ENCODE data around the gene NKTR. TPM values are rescaled to one million over a fixed set of nuclear protein-coding genes. Genes with fewer than 3 reads are reported as not detected.

NKTR gene
- total and polyA plus RNA-seq, 2 experiments from 2014 or later = 36.8 to 74.3 TPM

DNA sequence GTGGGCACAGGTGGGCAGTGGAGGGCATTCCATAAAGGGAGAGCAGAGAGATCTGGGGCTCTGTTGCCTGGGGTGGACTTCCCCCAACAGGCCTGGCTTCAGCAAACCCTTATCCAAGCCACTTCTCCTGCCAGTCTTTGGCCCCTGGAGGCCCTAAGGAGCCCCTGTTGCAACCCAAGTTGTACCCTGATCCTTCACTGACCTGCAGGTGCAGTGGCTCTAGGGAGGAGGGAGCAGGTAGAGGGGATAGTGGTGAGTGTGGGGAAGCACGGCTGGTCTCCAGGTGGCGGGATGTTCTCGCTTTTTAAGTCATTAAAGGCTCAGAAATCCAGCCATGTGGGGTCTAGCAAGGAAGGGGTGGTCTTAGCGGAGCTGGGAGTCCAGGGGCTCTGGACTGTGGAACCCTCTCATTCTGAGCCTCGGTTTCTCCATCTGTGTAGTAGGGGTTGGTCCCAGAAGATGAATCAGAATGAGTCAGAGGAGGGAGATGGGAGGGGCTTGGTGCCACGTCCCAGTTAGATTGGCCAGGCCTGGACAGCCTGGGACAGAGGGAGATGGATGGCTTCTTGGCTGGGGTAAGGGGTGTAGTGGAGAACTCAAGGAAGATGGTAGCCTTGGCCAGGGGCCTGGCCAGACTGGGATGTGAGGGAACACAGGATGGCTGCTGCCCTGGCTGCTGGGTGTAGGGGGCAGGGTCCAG lies 55.6 kb downstream of the NKTR start:
- Histone ChIP-seq H3K27ac (no peak overlapping the region), H3K9me2 (replicated peaks; ENCODE audit: insufficient read depth) (no peaks in the 10 kb centered on the region), H3K4me2 (peak overlapping the region; percentile 97), H3K9me3 (ENCODE audit: low read depth) (no peaks in the 10 kb centered on the region), H3K4me1 (ENCODE audit: insufficient read depth) (peaks cover 33% of the 10 kb centered on the region), H3K79me2 (peaks cover 8% of the 10 kb centered on the region), H3K4me3 (no peak overlapping the region), H4K20me1 (ENCODE audit: insufficient read depth, poor library complexity, severe bottlenecking) (no peaks in the 10 kb centered on the region), H3K36me3 (replicated peaks; ENCODE audit: insufficient read depth, low read depth) (no peaks in the 10 kb centered on the region), H3K27me3 (no peaks in the 10 kb centered on the region), H2AFZ (no peak overlapping the region)
- DNase-seq (ENCODE audit: low spot score) = peak; percentile 28
- WGBS (ENCODE audit: low lambda C conversion rate, missing lambda C conversion rate) = 90% methylated on average over 6 of the region's 6 CpGs
- TF ChIP-seq EZH2phosphoT487 (IDR thresholded peaks at IDR 0.05; ENCODE audit: low read depth, severe bottlenecking, unreplicated experiment) (no peak), EZH2 (IDR thresholded peaks at IDR 0.05; ENCODE audit: borderline replicate concordance) (no peak)
- TF ChIP-seq, protein P1, sequence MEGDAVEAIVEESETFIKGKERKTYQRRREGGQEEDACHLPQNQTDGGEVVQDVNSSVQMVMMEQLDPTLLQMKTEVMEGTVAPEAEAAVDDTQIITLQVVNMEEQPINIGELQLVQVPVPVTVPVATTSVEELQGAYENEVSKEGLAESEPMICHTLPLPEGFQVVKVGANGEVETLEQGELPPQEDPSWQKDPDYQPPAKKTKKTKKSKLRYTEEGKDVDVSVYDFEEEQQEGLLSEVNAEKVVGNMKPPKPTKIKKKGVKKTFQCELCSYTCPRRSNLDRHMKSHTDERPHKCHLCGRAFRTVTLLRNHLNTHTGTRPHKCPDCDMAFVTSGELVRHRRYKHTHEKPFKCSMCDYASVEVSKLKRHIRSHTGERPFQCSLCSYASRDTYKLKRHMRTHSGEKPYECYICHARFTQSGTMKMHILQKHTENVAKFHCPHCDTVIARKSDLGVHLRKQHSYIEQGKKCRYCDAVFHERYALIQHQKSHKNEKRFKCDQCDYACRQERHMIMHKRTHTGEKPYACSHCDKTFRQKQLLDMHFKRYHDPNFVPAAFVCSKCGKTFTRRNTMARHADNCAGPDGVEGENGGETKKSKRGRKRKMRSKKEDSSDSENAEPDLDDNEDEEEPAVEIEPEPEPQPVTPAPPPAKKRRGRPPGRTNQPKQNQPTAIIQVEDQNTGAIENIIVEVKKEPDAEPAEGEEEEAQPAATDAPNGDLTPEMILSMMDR (IDR thresholded peaks at IDR 0.05; ENCODE audit: poor library complexity) = no peak

GRCh38 chr3:42656680-42657610 lies 56.5 kb downstream of the NKTR start:
- Histone ChIP-seq H3K79me2 (peaks cover 7% of the 10 kb centered on the region), H3K27ac (no peak overlapping the region), H3K4me1 (ENCODE audit: insufficient read depth) (peaks cover 24% of the 10 kb centered on the region), H4K20me1 (ENCODE audit: insufficient read depth, poor library complexity, severe bottlenecking) (no peaks in the 10 kb centered on the region), H3K4me2 (no peak overlapping the region), H3K9me2 (replicated peaks; ENCODE audit: insufficient read depth) (no peaks in the 10 kb centered on the region), H3K27me3 (no peaks in the 10 kb centered on the region), H3K9me3 (ENCODE audit: low read depth) (no peaks in the 10 kb centered on the region), H2AFZ (no peak overlapping the region), H3K4me3 (no peak overlapping the region), H3K36me3 (replicated peaks; ENCODE audit: insufficient read depth, low read depth) (no peaks in the 10 kb centered on the region)
- 91% methylated on average over 8 of the region's 9 CpGs for WGBS (ENCODE audit: low lambda C conversion rate, missing lambda C conversion rate)
- DNase-seq (ENCODE audit: low spot score) = no peak
- TF ChIP-seq, protein P1 (IDR thresholded peaks at IDR 0.05; ENCODE audit: poor library complexity) = no peak
- TF ChIP-seq EZH2phosphoT487 (IDR thresholded peaks at IDR 0.05; ENCODE audit: low read depth, severe bottlenecking, unreplicated experiment) = no peak
- TF ChIP-seq EZH2 (IDR thresholded peaks at IDR 0.05; ENCODE audit: borderline replicate concordance) = no peak

- H3K27me3 ChIP-seq = no peaks in the 10 kb centered on the region
- H3K27ac ChIP-seq = no peak overlapping the region
- no peak overlapping the region for H2AFZ ChIP-seq
- no peaks in the 10 kb centered on the region for H3K9me2 ChIP-seq (replicated peaks; ENCODE audit: insufficient read depth)
- DNase-seq (ENCODE audit: low spot score) = no peak
- H3K9me3 ChIP-seq (ENCODE audit: low read depth) = no peaks in the 10 kb centered on the region
- H4K20me1 ChIP-seq (ENCODE audit: insufficient read depth, poor library complexity, severe bottlenecking) = no peaks in the 10 kb centered on the region
- peaks cover 17% of the 10 kb centered on the region for H3K4me1 ChIP-seq (ENCODE audit: insufficient read depth)
- H3K36me3 ChIP-seq (replicated peaks; ENCODE audit: insufficient read depth, low read depth) = no peaks in the 10 kb centered on the region
- TF ChIP-seq EZH2 (IDR thresholded peaks at IDR 0.05; ENCODE audit: borderline replicate concordance) = no peak
- TF ChIP-seq, protein P1 (IDR thresholded peaks at IDR 0.05; ENCODE audit: poor library complexity) = no peak
- no peak for TF ChIP-seq EZH2phosphoT487 (IDR thresholded peaks at IDR 0.05; ENCODE audit: low read depth, severe bottlenecking, unreplicated experiment)
- H3K4me3 ChIP-seq = no peak overlapping the region
- H3K4me2 ChIP-seq = no peak overlapping the region
- peaks cover 1% of the 10 kb centered on the region for H3K79me2 ChIP-seq
- 92% methylated on average over 4 of the region's 4 CpGs for WGBS (ENCODE audit: low lambda C conversion rate, missing lambda C conversion rate)
These were observed 57.2 kb downstream of the NKTR start for GRCh38 chr3:42657675-42658074.
